Measurements from ENCODE around the gene SLC3A2. TPM values are rescaled to one million over a fixed set of nuclear protein-coding genes. Genes with fewer than 3 reads are reported as not detected.

Gene SLC3A2
- total and polyA plus RNA-seq, 10 donors = 48.7 to 138 (median 111) TPM

GRCh38 chr11:62923601-62924411, 43.1 kb downstream of the SLC3A2 start:
- intact Hi-C loops (cut with DNase I; ENCODE audit: low total_unique reads) = no loop called here
- WGBS, 5 donors = 2 to 6% (median 3%) methylated on average over 29 to 52 of the region's 52 CpGs
- no peak overlapping the region for H3K27ac ChIP-seq
- no peak for DNase-seq
- no peaks in the 10 kb centered on the region for H3K9me3 ChIP-seq
- peaks cover 16 to 51% (median 33%) of the 10 kb centered on the region in 6 donors for H3K4me1 ChIP-seq
- H3K27me3 ChIP-seq (replicated peaks in 1 of 7) = peaks cover 4 to 93% (median 63%) of the 10 kb centered on the region in 7 donors
- H3K4me3 ChIP-seq = peak overlapping the region in 6 of 8 donors; percentile 8 to 52 (median 24)
- TF ChIP-seq POLR2A (IDR thresholded peaks at IDR 0.05) = no peak
- no peak for TF ChIP-seq POLR2AphosphoS5 (IDR thresholded peaks at IDR 0.05)
- TF ChIP-seq CTCF (IDR thresholded peaks at IDR 0.05 in 8 of 11, conservative IDR thresholded peaks at IDR 0.05 in 3 of 11) = no peak
- H3K36me3 ChIP-seq = no peaks in the 10 kb centered on the region

GRCh38 chr11:62925308-62925707, 44.6 kb downstream of the SLC3A2 start:
- DNase-seq = no peak
- Histone ChIP-seq H3K4me1 (peaks cover 16 to 51% (median 33%) of the 10 kb centered on the region in 6 donors), H3K27ac (no peak overlapping the region), H3K4me3 (peak overlapping the region in 5 of 8 donors; percentile 13 to 63 (median 29)), H3K36me3 (no peaks in the 10 kb centered on the region), H3K9me3 (no peaks in the 10 kb centered on the region), H3K27me3 (replicated peaks in 1 of 7) (peaks cover 4 to 100% (median 63%) of the 10 kb centered on the region in 7 donors)
- TF ChIP-seq CTCF (IDR thresholded peaks at IDR 0.05 in 8 of 11, conservative IDR thresholded peaks at IDR 0.05 in 3 of 11) (no peak), POLR2A (IDR thresholded peaks at IDR 0.05) (no peak), POLR2AphosphoS5 (IDR thresholded peaks at IDR 0.05) (no peak)
- intact Hi-C loops (cut with DNase I; ENCODE audit: low total_unique reads) = no loop called here
- 20 to 53% (median 29%) methylated on average over 14 of the region's 14 CpGs for WGBS, 5 donors

GRCh38 chr11:62925745-62926679, 45.3 kb downstream of the SLC3A2 start:
- Histone ChIP-seq H3K27ac (no peak overlapping the region), H3K9me3 (no peaks in the 10 kb centered on the region), H3K4me3 (peak overlapping the region; percentile 1 to 63 (median 26)), H3K36me3 (no peaks in the 10 kb centered on the region), H3K4me1 (peaks cover 16 to 51% (median 33%) of the 10 kb centered on the region in 6 donors), H3K27me3 (replicated peaks in 1 of 7) (peaks cover 4 to 100% (median 63%) of the 10 kb centered on the region in 7 donors)
- intact Hi-C loops (cut with DNase I; ENCODE audit: low total_unique reads) = no loop called here
- DNase-seq = peak; percentile 61
- TF ChIP-seq POLR2A (IDR thresholded peaks at IDR 0.05) (no peak), POLR2AphosphoS5 (IDR thresholded peaks at IDR 0.05) (no peak), CTCF (IDR thresholded peaks at IDR 0.05 in 8 of 11, conservative IDR thresholded peaks at IDR 0.05 in 3 of 11) (no peak)
- 1 to 8% (median 3%) methylated on average over 30 to 71 of the region's 71 CpGs for WGBS, 5 donors

Measured in spleen (tissue), 11 donors.